GM21390 (cell line): ENCODE results near the gene ANXA6.

Experiments used
- ATAC-seq: cut with Tn5 transposase; IDR thresholded peaks from one replicate; pipeline ENCODE4 v1.9.1; 2021; ENCODE audit not compliant: unreplicated experiment

The ANXA6 gene

GRCh38 chr5:151130922-151131891 is 26.4 kb downstream of the ANXA6 start:
- no peak for ATAC-seq

- ATAC-seq: no peak
These were observed 27.2 kb downstream of the ANXA6 start for GRCh38 chr5:151130235-151130921.

DNA sequence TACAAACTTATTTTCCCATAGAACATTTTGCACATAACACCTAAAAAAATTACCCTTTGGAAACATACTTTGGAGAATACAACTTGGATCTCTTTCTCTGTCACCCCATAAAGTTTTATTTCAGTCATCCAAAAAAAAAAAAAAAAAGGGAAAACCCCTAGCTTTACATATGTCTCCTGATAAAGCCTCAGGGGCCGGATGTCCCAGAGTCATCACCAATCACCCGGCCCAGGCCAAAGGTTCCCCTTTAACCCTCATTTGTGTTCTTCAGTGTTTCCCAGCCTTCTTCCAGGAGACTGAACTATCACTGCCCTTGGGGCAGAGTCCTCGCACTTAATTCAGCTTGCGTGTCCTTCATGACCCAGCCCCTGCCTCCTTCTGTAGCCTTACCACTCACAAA is 28.8 kb downstream of the ANXA6 start:
- ATAC-seq: no peak

GRCh38 chr5:151127926-151128325 is 29.7 kb downstream of the ANXA6 start:
- no peak for ATAC-seq

GRCh38 chr5:151126199-151126645 is 31.4 kb downstream of the ANXA6 start:
- ATAC-seq: no peak

- peak; percentile 29 for ATAC-seq
These were observed 32.2 kb downstream of the ANXA6 start for GRCh38 chr5:151125421-151125820.

- ATAC-seq: peak; percentile 81
These were observed 33.5 kb downstream of the ANXA6 start for GRCh38 chr5:151123897-151124751.

GRCh38 chr5:151122828-151123227 is 34.8 kb downstream of the ANXA6 start:
- ATAC-seq: no peak

GRCh38 chr5:151121665-151122064 is 35.9 kb downstream of the ANXA6 start:
- no peak for ATAC-seq

- ATAC-seq: no peak
These were observed 36.5 kb downstream of the ANXA6 start for GRCh38 chr5:151121095-151121494.

GRCh38 chr5:151118913-151119575 is 38.5 kb downstream of the ANXA6 start:
- no peak for ATAC-seq

GRCh38 chr5:151115272-151115905 is 42.2 kb downstream of the ANXA6 start:
- peak; percentile 37 for ATAC-seq

GRCh38 chr5:151113651-151114050 is 43.9 kb downstream of the ANXA6 start:
- no peak for ATAC-seq

GRCh38 chr5:151110992-151111391 is 46.6 kb downstream of the ANXA6 start:
- ATAC-seq: peak; percentile 48

DNA sequence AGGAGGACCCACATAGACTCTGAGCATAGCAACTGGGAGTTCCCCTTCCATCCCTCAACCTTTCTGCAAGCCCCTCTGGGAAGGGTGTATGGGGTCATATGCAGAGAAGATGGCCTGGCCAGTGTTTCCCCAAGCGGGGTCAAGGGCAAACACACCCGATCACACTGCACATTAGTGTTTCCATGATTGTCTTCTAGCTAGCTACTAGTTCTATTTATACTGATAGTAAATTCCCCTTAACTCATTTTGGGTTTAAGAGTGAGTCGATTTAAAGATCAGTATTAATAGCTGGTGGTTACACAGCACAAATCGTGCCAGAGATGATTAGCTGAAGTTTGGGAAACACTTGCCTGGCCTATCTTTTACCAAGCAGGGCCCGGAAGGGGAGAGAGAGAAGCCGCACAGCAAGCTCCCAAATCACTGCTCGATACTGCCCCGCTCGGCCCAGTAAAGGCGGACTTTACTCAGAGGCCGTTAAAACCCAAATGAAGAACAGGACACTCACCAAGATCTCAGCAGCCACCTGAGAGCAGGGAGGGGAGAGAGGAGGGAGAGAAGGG is 47.4 kb downstream of the ANXA6 start:
- no peak for ATAC-seq

DNA sequence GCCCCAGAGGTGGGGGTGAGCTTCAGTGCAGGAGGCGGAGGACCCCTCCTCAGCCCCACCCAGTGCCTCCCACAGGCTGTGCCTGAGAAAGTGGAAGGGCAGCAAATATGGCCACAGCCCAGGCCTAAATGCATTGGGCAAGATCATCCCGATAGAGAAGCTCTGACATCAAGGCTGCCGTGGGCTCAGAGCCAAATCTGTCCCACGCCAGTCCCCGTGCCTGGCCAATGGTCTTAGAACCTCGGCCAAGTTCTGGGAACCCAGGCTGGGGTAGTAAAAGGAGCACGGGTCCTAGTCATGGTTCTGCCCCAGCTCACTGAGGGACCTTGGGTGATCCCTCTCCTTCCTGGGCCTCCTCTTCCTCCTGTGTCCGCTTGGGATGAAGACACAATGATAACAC is 49.0 kb downstream of the ANXA6 start:
- no peak for ATAC-seq

DNA sequence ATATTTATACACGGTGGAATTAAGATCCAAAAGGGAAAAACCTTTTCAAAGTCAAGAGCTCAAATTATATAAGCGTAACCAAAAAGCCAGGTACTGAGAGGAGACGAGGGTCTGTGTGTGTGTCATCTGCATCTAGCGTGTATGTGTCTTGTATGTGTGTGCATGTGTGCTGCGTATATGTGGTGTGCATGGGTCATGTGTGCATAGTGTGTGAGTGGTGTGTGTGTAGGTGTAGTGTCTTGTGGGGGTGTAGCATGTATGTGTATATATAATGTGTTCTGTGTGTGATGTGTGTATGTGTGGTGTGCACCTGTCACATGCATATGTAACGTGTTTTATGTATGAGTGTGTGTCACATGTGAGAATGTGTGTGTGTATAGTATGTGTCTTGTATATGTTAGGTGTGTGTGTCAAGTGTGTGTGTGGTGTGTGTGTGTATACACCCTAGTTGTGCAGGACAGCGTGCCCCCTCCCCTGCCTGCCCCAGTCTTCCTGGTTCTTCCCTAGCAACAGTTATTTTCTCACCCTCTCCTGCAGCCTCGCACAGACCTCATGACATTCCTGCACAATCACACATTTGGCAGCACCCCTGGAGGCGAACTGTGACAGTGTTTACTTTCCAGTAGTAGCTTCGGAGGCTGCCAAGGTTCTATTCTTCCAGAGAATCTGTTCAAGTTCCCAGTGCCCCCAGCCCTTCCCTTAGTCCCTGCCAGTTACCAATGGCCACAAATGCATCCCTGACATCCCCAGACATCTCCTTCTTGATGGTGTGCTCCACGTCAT is 49.6 kb downstream of the ANXA6 start:
- ATAC-seq: no peak

GRCh38 chr5:151107084-151107483 is 50.5 kb downstream of the ANXA6 start:
- no peak for ATAC-seq

- ATAC-seq: no peak
These were observed 51.1 kb downstream of the ANXA6 start for GRCh38 chr5:151106509-151106908.
